K562 (cell line): ENCODE data around the gene GNB5. TPM values are rescaled to one million over a fixed set of nuclear protein-coding genes. Genes with fewer than 3 reads are reported as not detected.

Source experiments
- ARNT ChIP-seq, 2 experiments: fragments of 450-650 bp; IDR thresholded peaks; 2 replicates each; pipeline ENCODE4 v1.6.1; 2016; ENCODE audit warnings: mild to moderate bottlenecking in 1 of 2
- CREB1 ChIP-seq, 2 experiments: sonication (generic) in 1 of 2; formaldehyde crosslinking in 1 of 2; IDR thresholded peaks; 2 replicates each; pipeline versions ENCODE4 v1.6.1 to v1.8.0; 2012 to 2022; ENCODE audit warnings: inconsistent platforms in 1 of 2, mild to moderate bottlenecking in 1 of 2, missing genetic modification reagents in 1 of 2, moderate library complexity in 1 of 2
- CXXC5 ChIP-seq: fragments of 250-450 bp; sonication (Bioruptor Pico); IDR thresholded peaks from 2 replicates; pipeline ENCODE4 v1.8.0; 2022; ENCODE audit warnings: inconsistent platforms, mild to moderate bottlenecking, moderate library complexity
- FUS ChIP-seq: fragments of 200-400 bp; formaldehyde crosslinking; optimal IDR thresholded peaks from 2 replicates; pipeline ENCODE3; 2017; ENCODE audit warnings: low read depth, low read length
- KDM5B ChIP-seq: fragments of 200-600 bp; sonication (generic); IDR thresholded peaks from 2 replicates; pipeline ENCODE4 v1.6.1; 2012; ENCODE audit warnings: low read depth, mild to moderate bottlenecking, moderate library complexity, low read length, control low read depth, inconsistent platforms; ENCODE audit not compliant: insufficient replicate concordance
- L3MBTL2 ChIP-seq: fragments of 450-650 bp; IDR thresholded peaks from 2 replicates; pipeline ENCODE4 v1.6.1; 2016; ENCODE audit warnings: mild to moderate bottlenecking, moderate library complexity
- MAZ ChIP-seq, 2 experiments: fragments of 450-650 bp in 1 of 2; sonication (generic) in 1 of 2; formaldehyde crosslinking; IDR thresholded peaks in 1 of 2; conservative IDR thresholded peaks in 1 of 2; 2 replicates each; pipeline versions ENCODE4 v1.4.0 to v1.5.0; 2020; ENCODE audit warnings: mild to moderate bottlenecking in 1 of 2, missing genetic modification reagents in 1 of 2
- RB1 ChIP-seq: fragments of 450-650 bp; IDR thresholded peaks from 2 replicates; pipeline ENCODE4 v1.6.1; 2017; ENCODE audit warnings: low read depth, mild to moderate bottlenecking
- RBBP5 ChIP-seq: fragments of 200-600 bp; sonication (generic); IDR thresholded peaks from 2 replicates; pipeline ENCODE4 v1.6.1; 2012; ENCODE audit warnings: borderline replicate concordance, mild to moderate bottlenecking, low read length, control low read depth, inconsistent platforms; ENCODE audit not compliant: insufficient read depth, poor library complexity, severe bottlenecking
- RBFOX2 ChIP-seq: fragments of 200-400 bp; formaldehyde crosslinking; IDR thresholded peaks from 2 replicates; pipeline ENCODE4 v1.6.1; 2017; ENCODE audit warnings: low read depth, mild to moderate bottlenecking, low read length, moderate library complexity
- SLC30A9 ChIP-seq: fragments of 250-450 bp; sonication (Bioruptor Pico); IDR thresholded peaks from 2 replicates; pipeline ENCODE4 v1.8.0; 2022; ENCODE audit warnings: mild to moderate bottlenecking, moderate library complexity
- TEAD2 ChIP-seq: fragments of 450-650 bp; IDR thresholded peaks from 2 replicates; pipeline ENCODE4 v1.6.1; 2016; ENCODE audit warnings: missing genetic modification characterization, control low read depth, missing compliant biosample characterization
- UBTF ChIP-seq, 2 experiments: IDR thresholded peaks; 2 replicates each; pipeline ENCODE4 v1.6.1; 2012; ENCODE audit warnings: improper control_type of control experiment in 2 of 2, low read depth in 2 of 2, low read length in 2 of 2, borderline replicate concordance in 1 of 2
- polyA plus RNA-seq, 8 experiments: library from polyadenylated mRNA; depleted of rRNA in 4 of 8; stranded (reverse) in 5 of 8; unstranded in 3 of 8; fragments of >200 nt; fragmentation: Nextera tagmentation in 2 of 8; fragmentation: Illumina TruSeq in 1 of 8; extraction: Ambion mirVana in 2 of 8; extraction: Trizol in 1 of 8; gene quantifications; 2 replicates each; pipeline versions ENCODE4 v1.2.1 to v1.2.3, GENCODE V29; 2011 to 2014; ENCODE audit warnings: inconsistent platforms in 1 of 8, missing spikeins in 1 of 8
- total RNA-seq, 7 experiments: library from RNA; depleted of rRNA in 6 of 7; stranded (reverse); fragments of >200 nt in 6 of 7; fragmentation: Illumina TruSeq in 2 of 7; extraction: Trizol in 2 of 7; gene quantifications; 2 replicates each; pipeline versions ENCODE4 v1.2.1 to v1.2.3, GENCODE V29; 2011 to 2021; ENCODE audit warnings: low replicate concordance in 1 of 7
- TF ChIP-seq, protein P1 (sequence below): fragments of 250-450 bp; sonication (Bioruptor Pico); IDR thresholded peaks from 2 replicates; pipeline ENCODE4 v1.8.0; 2022; ENCODE audit warnings: inconsistent platforms, mild to moderate bottlenecking, moderate library complexity, borderline replicate concordance

GNB5 gene
- total and polyA plus RNA-seq, 9 of the 15 experiments (the other 6 are each of a cell fraction or from before 2014, with no cell fraction given) = 0.11 to 2.1 (median 0.77) TPM

GRCh38 chr15:52179278-52180195, 11.7 kb downstream of the GNB5 start (continued):
- peak; percentile 69 for TF ChIP-seq L3MBTL2
- TF ChIP-seq CREB1 (IDR thresholded peaks at IDR 0.05) = peak; percentile 47; the same call in 1 of the 2 replicates
- peak; percentile 51; the same call in 1 of the 2 replicates for TF ChIP-seq CREB1 (CRISPR knock-in tag; IDR thresholded peaks at IDR 0.05)
- no peak for TF ChIP-seq SLC30A9 (CRISPR knock-in tag)
- no peak for TF ChIP-seq UBTF (IDR thresholded peaks at IDR 0.05; ENCODE audit: borderline replicate concordance in 1 of 2, low read depth in 2 of 2, low read length in 2 of 2)
- TF ChIP-seq KDM5B = peak; percentile 27
- TF ChIP-seq, protein P1, sequence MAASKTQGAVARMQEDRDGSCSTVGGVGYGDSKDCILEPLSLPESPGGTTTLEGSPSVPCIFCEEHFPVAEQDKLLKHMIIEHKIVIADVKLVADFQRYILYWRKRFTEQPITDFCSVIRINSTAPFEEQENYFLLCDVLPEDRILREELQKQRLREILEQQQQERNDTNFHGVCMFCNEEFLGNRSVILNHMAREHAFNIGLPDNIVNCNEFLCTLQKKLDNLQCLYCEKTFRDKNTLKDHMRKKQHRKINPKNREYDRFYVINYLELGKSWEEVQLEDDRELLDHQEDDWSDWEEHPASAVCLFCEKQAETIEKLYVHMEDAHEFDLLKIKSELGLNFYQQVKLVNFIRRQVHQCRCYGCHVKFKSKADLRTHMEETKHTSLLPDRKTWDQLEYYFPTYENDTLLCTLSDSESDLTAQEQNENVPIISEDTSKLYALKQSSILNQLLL (CRISPR knock-in tag) = no peak
- TF ChIP-seq CXXC5 (CRISPR knock-in tag) = peak; percentile 60
- peak; percentile 70; the same call in 1 of the 2 replicates for TF ChIP-seq RB1
- TF ChIP-seq RBBP5 = peak; percentile 69
- no peak for TF ChIP-seq ARNT (IDR thresholded peaks at IDR 0.05)
- TF ChIP-seq TEAD2 (tag) = no peak
- TF ChIP-seq FUS = peak; percentile 18
- peak in 1 of 2 experiments; percentile 57; a peak in 3 of 4 replicates for TF ChIP-seq MAZ (CRISPR knock-in tag; conservative IDR thresholded peaks at IDR 0.05 in 1 of 2, IDR thresholded peaks at IDR 0.05 in 1 of 2)
- 0 out of 2 replicates have a peak, but pooled peaks have one; percentile 7 for TF ChIP-seq RBFOX2
